HG03280 (cell line): Measurements from ENCODE around the gene HGFAC.

ENCODE experiments used
- ATAC-seq: cut with Tn5 transposase; IDR thresholded peaks from one replicate; pipeline ENCODE4 v1.9.1; 2021; ENCODE audit warnings: mild to moderate bottlenecking, moderate library complexity; ENCODE audit not compliant: unreplicated experiment

The HGFAC gene

GRCh38 chr4:3484057-3484973 is 42.5 kb downstream of the HGFAC start:
- ATAC-seq = no peak

GRCh38 chr4:3485011-3485791 is 43.4 kb downstream of the HGFAC start:
- no peak for ATAC-seq

DNA sequence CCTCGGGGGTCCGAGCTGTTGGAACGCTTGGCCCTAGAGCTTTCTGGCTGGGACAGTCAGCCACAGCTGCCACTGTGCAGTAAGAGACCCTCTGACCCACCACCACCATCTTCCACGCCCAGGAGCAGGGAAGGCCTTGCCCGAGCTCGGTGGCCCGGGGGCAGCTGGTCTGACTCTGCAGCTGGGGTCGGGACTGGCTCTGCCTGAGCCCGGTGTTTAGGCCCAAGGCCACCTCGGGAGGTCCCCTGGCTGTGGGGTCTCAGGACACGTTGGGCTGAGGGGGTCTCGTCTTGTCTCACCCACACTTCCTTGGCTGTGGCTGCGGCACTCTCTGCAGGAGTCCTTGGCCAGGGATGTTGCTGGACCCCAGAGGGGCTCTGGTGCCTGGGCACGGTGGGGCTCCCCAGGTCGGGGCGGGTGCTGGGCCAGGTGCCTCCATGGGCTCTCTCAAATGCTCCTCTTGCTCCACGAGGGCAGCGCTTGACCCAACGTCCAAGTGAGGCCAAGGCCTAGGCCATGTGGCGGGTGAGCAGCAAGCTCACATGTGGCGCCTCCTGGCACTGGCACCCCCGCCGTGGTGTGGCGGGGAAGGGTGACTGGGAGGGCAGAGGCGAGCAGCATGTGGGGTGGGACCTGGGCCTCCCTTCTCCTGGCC is 44.2 kb downstream of the HGFAC start:
- no peak for ATAC-seq

DNA sequence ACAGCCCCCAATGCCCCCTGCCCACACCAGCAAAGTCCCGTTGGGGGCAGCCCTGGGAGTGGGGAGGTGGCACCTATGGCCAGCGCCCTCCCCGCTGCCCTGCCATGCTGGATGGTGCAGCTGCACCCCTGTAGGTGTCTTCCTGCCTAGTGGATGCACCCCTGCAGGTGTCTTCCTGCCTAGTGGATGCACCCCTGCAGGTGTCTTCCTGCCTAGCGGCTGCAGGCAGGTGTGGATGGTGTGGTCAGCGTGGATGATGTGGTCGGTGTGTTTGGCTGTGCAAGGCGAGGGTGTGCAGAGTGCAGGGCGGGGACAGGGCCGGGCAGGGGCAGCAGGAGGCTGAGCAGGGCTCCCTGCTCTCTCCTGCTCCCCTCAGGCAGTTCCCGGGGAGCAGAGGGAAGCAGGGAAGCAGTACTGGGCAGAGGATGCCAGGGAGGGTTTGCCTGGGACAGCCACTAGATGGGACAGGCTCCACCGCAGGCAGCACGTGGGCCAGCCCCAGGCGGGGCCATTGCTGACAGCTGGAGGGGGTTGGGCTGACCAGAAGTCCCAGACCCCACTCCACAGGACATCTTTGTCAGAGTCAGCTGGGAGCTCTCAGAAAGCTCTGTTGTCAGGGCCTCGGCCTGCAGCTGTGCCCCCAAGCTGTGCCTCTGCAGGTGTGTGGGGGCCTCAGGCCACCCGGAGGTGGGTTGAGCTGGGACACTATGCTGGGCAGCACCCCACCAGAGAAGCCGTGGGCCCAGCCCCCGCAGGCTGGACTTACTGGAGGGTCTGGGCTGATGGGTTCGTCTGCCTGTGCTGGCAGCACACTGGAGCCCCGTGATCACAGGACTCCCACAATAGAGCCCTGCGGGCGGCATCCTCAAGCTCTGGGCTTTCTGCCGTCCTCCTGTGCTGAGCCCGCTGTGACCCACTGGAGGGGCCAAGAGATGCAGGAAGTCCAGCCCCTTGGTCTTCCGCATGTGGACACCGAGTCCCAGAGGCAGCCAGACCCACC is 45.1 kb downstream of the HGFAC start:
- ATAC-seq = no peak

DNA sequence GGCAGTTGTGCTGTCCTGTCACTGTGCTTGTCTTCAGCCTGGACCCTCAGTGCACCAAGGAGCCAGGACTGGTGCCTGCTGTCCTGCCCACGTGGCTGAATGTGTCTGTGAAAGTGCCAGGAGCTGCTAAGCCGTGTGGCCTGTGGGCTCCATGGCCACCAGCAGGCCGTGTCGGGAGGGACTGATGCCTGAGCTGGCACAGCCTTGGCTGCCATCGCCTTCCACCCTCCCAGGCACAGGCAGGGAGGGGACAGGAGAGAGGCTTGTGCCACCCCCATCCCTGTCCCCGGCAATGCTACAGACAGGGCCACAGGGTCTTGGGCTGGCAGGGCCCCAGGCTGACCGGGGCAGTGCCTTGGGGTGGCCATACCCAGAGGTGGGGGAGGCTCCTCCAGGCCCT is 46.1 kb downstream of the HGFAC start:
- ATAC-seq = no peak

DNA sequence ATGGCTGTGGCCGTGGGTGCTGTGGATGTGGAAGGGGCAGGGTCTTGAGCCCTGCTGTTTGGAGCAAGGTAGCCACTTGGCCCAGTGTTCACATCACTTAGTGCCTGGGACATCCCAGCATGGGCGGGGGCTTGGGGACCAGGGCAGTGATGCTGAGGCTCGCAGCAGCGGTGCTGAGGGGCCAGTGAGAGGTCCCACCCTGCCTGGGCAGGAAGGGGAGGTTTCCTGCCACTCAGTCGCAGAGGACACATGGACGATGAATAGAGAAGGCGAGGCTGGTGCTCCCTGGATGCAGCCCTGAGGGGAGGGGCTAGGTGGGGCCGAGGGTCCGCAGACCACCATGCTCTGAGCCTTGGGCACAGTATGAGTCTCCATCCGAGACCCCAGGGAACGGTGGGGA is 47.1 kb downstream of the HGFAC start:
- no peak for ATAC-seq

- ATAC-seq = no peak
Observed at GRCh38 chr4:3489451-3489962, 47.7 kb downstream of the HGFAC start.

DNA sequence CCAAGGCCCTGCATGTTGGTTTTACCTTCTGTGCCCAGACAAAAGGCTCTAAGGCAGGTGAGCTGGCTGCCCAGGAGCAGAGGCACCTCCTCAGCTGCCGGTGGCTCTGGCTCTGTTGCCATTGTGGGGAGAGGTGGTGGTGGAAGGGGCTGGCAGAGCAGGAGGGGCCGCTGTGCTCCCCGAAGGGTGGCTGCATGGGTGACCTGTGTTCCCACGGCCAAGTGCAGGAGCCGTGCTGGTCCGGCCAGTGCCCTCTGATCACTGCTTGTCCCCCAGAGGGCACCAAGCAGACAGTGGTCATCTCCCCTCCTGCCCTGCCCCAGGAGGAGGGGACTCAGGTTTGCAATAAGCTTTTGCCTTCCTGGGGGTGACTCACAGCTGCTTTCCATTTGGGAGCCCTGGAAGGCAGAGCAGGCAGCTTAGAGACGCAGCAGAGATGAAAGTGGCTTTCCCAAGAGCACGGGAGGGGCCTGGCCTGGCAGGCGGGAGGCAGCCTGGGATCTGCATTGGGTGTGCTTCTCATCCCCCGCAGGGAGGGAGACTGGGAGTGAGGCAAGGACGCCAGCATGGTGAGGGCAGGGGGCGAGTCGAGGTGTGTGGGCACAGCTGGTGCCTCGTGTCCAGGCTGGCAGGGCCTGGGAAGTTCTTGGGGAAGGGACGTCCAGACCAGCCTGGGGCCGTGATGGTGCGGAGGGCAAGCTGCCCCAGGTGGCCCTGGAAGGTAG is 50.1 kb downstream of the HGFAC start:
- no peak for ATAC-seq

DNA sequence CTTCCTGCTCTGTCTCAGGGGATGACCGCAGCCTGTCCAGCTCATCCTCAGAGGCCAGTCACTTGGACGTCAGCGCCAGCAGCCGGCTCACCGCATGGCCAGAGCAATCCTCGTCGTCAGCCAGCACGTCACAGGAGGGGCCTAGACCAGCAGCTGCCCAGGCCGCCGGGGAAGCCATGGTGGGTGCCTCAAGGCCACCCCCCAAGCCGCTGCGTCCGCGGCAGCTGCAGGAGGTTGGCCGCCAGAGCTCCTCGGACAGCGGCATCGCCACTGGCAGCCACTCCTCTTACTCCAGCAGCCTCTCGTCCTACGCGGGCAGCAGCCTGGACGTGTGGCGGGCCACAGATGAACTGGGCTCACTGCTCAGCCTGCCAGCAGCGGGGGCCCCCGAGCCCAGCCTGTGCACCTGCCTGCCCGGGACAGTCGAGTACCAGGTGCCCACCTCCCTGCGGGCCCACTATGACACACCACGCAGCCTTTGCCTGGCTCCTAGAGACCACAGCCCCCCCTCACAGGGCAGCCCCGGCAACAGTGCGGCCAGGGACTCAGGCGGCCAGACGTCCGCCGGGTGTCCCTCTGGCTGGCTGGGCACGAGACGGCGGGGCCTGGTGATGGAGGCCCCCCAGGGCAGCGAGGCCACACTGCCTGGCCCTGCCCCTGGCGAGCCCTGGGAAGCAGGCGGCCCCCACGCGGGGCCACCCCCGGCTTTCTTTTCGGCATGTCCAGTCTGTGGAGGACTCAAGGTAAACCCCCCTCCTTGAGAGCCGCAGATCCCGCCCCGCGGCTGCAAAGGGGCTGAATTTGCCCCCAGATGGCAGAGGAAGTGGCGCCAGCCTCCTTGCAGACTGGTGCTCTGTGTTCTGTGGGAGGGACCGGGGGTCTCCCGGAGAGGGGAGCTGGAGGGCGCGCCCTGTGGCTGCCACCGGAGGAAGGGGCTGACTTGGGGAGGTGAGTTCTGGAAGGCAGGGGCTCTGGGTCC is 51.3 kb downstream of the HGFAC start:
- no peak for ATAC-seq

- no peak for ATAC-seq
Observed at GRCh38 chr4:3493720-3494461, 52.1 kb downstream of the HGFAC start.

DNA sequence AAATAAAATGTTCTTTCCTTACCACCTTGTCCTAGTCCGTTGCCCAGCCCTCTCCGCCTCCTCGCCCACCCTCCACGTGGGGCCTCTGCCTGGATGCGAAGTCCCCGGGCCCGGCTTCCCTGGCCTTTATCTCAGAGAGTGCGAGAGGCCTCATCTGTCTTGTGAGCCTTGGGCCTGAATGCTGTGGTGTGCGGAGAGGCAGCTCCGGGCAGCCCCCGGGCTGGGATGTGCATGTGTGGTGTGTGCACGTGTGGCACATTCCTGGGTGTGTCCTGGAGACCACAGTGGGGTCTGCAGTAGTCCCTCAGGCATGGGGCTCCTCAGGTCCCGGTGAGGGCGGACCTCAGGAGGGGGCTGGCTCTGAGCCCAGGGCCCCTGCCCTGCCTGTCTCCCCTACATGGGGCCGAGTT is 52.7 kb downstream of the HGFAC start:
- no peak for ATAC-seq

GRCh38 chr4:3495204-3495975 is 53.6 kb downstream of the HGFAC start:
- ATAC-seq = no peak

- ATAC-seq = no peak
Observed at GRCh38 chr4:3496021-3496420, 54.3 kb downstream of the HGFAC start.

DNA sequence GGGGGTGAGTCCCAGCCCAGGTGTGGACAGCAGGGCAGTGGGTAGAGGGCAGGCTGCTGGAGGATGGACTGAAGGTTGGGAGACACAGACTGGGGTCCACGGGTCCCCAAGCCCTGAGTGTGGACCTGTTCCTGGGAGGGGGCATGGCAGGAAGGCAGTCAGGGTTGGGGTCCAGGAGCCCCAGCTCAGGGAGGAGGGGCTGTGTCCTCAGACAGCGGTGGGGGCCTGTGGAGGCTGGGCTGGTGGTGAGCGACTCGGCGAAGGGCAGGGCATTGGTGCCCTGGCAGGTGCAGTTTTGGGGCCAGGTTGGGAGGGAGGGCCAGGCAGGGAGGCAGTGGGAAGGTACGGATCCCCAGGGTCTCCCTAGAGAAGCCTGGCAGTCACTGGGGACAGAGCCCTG is 55.3 kb downstream of the HGFAC start:
- no peak for ATAC-seq

DNA sequence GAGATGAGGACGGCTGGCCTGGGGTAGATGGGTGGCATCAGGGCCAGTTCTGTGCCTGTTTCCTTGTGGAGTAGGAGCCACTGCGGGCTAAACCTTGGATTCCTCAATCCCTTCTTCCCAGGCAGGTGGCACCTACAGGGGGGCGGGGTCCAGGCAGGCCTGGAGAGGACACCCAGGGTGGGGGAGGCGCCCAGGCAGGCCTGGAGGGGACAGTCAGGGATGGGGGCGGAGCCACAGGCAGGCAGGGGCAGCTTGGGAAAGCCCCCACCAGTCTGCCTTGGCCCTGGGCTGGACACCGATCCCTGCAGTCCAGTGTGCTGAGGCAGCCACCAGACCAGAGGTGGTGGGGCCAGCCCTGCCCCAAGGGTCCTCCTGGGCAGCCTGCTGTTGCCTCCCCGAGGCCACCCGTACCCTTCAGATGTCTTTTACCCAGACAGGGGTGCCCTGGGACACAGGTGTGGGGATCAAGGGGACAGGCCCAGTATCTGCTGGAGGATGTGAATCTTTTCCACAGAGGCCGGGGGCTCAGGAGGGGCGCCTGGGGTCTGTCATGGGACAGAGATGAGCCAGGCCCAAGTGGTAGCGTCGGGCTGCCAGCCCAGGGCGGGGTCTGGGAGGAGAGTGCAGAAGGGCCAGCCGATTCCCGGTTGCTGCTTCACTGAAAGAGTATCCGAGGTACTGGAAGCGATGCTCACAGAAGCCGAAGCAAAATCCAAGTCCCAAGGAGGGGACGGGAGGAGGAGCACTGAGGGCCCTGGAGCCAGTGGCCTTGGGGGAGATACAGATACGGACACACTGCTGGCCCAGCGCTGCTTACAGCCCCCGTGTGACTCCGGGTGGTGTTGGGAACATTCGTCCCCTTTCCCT is 56.0 kb downstream of the HGFAC start:
- no peak for ATAC-seq

DNA sequence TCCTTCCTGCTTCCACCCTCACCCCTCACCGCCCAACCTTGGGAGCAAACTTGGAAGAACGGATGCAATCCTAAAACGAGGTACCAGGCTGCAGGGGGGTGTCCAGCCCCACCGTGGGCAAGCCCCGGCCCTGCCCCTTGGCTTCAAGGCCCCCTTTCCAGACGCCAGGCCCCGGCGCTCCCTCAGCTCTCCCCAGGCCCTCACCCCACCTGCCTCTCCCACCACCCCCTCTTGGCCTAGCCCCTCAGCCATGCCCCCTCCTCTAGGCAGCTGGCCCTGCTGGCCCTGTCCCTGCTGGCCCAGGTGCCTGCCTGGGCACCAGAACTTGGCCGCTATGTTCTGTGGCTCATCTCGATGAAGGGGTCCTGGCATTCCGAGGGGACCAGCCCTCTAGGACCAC is 56.6 kb downstream of the HGFAC start:
- ATAC-seq = no peak
